ENCODE data around the gene S100A10. TPM values are rescaled to one million over a fixed set of nuclear protein-coding genes. Genes with fewer than 3 reads are reported as not detected.

Gene S100A10
- total and polyA plus RNA-seq, 2 of the 4 experiments (the other 2 are of a cell fraction): 86.0 to 277 TPM

DNA sequence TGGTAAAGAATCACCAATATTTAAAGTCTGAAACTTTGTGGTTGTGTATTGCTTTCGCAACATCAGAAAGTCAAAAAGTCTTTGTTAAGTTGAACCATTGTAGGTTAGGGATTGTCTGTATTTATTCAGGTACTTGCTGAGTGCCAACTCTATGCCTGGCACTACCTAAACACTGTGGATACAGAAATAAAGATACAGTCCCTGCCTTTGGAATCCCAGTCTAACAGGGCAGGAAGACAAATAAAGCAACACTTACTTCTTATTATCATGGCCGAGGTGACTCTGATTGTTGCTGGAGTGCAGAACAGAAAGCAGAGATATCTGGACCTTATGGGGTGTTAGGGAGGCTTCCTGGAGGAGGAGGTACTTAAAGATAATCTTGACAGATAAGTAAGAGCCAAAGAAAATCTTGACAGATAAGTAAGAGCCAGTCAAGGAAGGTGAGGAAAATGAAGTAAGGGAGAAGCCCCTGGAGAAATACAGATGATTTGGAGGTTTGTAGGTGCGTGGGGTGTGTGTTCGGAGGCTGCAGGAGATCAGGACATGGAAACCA is 11.8 kb upstream of the S100A10 start:
- BruUV-seq (replicated peaks): no TSS peak
- no peaks in the 10 kb centered on the region for H3K79me1 ChIP-seq (ENCODE audit: low read depth in 1 of 2, low read length in 2 of 2)
- no peaks in the 10 kb centered on the region; the same call in 1 of the 2 replicates for H3K9me1 ChIP-seq (ENCODE audit: insufficient read depth, low read length)
- 79% methylated on average over 2 of the region's 4 CpGs; no CpG with 5 or more reads in 1 of the 2 experiments for WGBS, 2 experiments (ENCODE audit: extremely low coverage in 2 of 2, insufficient read length in 1 of 2)
- H3K9ac ChIP-seq (ENCODE audit: low read depth, low read length): no peak overlapping the region
- DNase-seq (no peak), ATAC-seq (ENCODE audit: low read depth) (no peak)
- no peak overlapping the region for H2AK9ac ChIP-seq (replicated peaks; ENCODE audit: low read depth, low read length, poor library complexity)
- no peak overlapping the region for H4K5ac ChIP-seq (ENCODE audit: low read depth, low read length)
- H3K23ac ChIP-seq (ENCODE audit: low read depth, low read length): no peak overlapping the region
- intact Hi-C loops (cut with micrococcal nuclease) (no loop called here), dilution Hi-C loops (cut with HindIII; ENCODE audit: low sequenced_read_pairs, unreplicated experiment) (loop anchor here (25.0 kb wide), 1 partner anchor 93 kb away; the partner anchor contains the start of gene THEM4), in situ Hi-C loops (cut with MboI; ENCODE audit: low sequenced_read_pairs) (loop anchor here (10.0 kb wide), 1 partner anchor 121 kb away; no protein-coding TSS in a partner anchor)
- no peak overlapping the region for H2BK15ac ChIP-seq (ENCODE audit: low read depth, low read length)
- H3K18ac ChIP-seq (ENCODE audit: low read depth, low read length): no peak overlapping the region
- no peak overlapping the region for H2BK20ac ChIP-seq (ENCODE audit: low read depth, low read length)
- no peak overlapping the region for H2BK5ac ChIP-seq (ENCODE audit: low read depth, low read length, poor library complexity, severe bottlenecking)
- H3K56ac ChIP-seq (ENCODE audit: extremely low read depth, insufficient read depth, low read length): no peak overlapping the region
- CTCF ChIA-PET: interaction anchor here (0.6 to 2.2 kb wide), 2 partner anchors 8 to 72 kb away, joined by 4 to 10 read pairs; no protein-coding TSS in a partner anchor
- no peak overlapping the region for H2BK120ac ChIP-seq (ENCODE audit: low read depth, low read length)
- no peak overlapping the region for H3K4me2 ChIP-seq (ENCODE audit: low read depth, low read length)
- no peaks in the 10 kb centered on the region for H3K36me3 ChIP-seq (ENCODE audit: control insufficient read depth, insufficient read depth, low read length)
- no peak overlapping the region for H2AK5ac ChIP-seq (ENCODE audit: low read depth, low read length)
- H3K9me3 ChIP-seq (ENCODE audit: control insufficient read depth, insufficient read depth, low read length): no peaks in the 10 kb centered on the region
- H3K27me3 ChIP-seq (ENCODE audit: control insufficient read depth, insufficient read depth, low read length): peaks cover 36% of the 10 kb centered on the region
- H3K4ac ChIP-seq (ENCODE audit: low read depth, low read length): no peak overlapping the region
- POLR2A ChIA-PET (ENCODE audit: unreplicated experiment): no interaction called here
- H4K91ac ChIP-seq (ENCODE audit: insufficient read depth, low read depth, low read length): no peak overlapping the region
- H3K4me1 ChIP-seq (ENCODE audit: control insufficient read depth, insufficient read depth, low read length): peaks cover 2% of the 10 kb centered on the region; the same call in 1 of the 2 replicates
- H3K4me3 ChIP-seq (ENCODE audit: insufficient read depth, low read depth, low read length): no peak overlapping the region
- H3K14ac ChIP-seq (replicated peaks; ENCODE audit: low read depth, low read length): no peak overlapping the region
- no peaks in the 10 kb centered on the region for H4K20me1 ChIP-seq (ENCODE audit: insufficient read depth, low read length)
- H4K8ac ChIP-seq (ENCODE audit: low read depth in 2 of 2, low read length in 2 of 2): no peak overlapping the region
- no peak overlapping the region for H3K27ac ChIP-seq (ENCODE audit: insufficient read depth, low read length)
- TF ChIP-seq RFX5 (IDR thresholded peaks at IDR 0.05; ENCODE audit: low read depth, low read length): no peak
- TF ChIP-seq CHD1 (IDR thresholded peaks at IDR 0.05; ENCODE audit: low read depth, low read length): no peak
- TF ChIP-seq, protein P1, sequence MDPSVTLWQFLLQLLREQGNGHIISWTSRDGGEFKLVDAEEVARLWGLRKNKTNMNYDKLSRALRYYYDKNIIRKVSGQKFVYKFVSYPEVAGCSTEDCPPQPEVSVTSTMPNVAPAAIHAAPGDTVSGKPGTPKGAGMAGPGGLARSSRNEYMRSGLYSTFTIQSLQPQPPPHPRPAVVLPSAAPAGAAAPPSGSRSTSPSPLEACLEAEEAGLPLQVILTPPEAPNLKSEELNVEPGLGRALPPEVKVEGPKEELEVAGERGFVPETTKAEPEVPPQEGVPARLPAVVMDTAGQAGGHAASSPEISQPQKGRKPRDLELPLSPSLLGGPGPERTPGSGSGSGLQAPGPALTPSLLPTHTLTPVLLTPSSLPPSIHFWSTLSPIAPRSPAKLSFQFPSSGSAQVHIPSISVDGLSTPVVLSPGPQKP (IDR thresholded peaks at IDR 0.05; ENCODE audit: borderline replicate concordance, low read depth, low read length): no peak
- no peak for TF ChIP-seq RCOR1 (IDR thresholded peaks at IDR 0.05; ENCODE audit: insufficient replicate concordance, low read length)
- TF ChIP-seq RAD21 (IDR thresholded peaks at IDR 0.05; ENCODE audit: low read length): no peak
- no peak for TF ChIP-seq POLR2A (IDR thresholded peaks at IDR 0.05; ENCODE audit: low read depth, low read length)
- TF ChIP-seq FOS (IDR thresholded peaks at IDR 0.05; ENCODE audit: low read depth, low read length): no peak
- TF ChIP-seq SMC3 (IDR thresholded peaks at IDR 0.05; ENCODE audit: low read depth, low read length): no peak
- TF ChIP-seq CEBPB (IDR thresholded peaks at IDR 0.05; ENCODE audit: low read depth, low read length): no peak
- no peak for TF ChIP-seq BHLHE40 (IDR thresholded peaks at IDR 0.05; ENCODE audit: low read depth, low read length)
- TF ChIP-seq MAFK (IDR thresholded peaks at IDR 0.05; ENCODE audit: low read depth, low read length): no peak
- TF ChIP-seq, protein P2, sequence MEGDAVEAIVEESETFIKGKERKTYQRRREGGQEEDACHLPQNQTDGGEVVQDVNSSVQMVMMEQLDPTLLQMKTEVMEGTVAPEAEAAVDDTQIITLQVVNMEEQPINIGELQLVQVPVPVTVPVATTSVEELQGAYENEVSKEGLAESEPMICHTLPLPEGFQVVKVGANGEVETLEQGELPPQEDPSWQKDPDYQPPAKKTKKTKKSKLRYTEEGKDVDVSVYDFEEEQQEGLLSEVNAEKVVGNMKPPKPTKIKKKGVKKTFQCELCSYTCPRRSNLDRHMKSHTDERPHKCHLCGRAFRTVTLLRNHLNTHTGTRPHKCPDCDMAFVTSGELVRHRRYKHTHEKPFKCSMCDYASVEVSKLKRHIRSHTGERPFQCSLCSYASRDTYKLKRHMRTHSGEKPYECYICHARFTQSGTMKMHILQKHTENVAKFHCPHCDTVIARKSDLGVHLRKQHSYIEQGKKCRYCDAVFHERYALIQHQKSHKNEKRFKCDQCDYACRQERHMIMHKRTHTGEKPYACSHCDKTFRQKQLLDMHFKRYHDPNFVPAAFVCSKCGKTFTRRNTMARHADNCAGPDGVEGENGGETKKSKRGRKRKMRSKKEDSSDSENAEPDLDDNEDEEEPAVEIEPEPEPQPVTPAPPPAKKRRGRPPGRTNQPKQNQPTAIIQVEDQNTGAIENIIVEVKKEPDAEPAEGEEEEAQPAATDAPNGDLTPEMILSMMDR (conservative IDR thresholded peaks at IDR 0.05; ENCODE audit: low read depth, low read length): no peak
- TF ChIP-seq MAZ (IDR thresholded peaks at IDR 0.05; ENCODE audit: borderline replicate concordance, low read depth, low read length): no peak
- no peak overlapping the region for H2AFZ ChIP-seq (replicated peaks; ENCODE audit: low read length, poor library complexity)

Measured in IMR-90 (cell line).